Measurements from ENCODE around the gene DIRAS3. TPM values are rescaled to one million over a fixed set of nuclear protein-coding genes. Genes with fewer than 3 reads are reported as not detected.
"Not testable (repeated sequence)": the region's sequence is repeated elsewhere in the genome, so short reads cannot be mapped to it uniquely, and the experiment has no call there.

The DIRAS3 gene
- total and polyA plus RNA-seq, 8 donors, result 8.7 to 33.3 (median 14.9) TPM

GRCh38 chr1:68083686-68084085 lies 33.3 kb upstream of the DIRAS3 start:
- no peak for FAIRE-seq
- no peaks in the 10 kb centered on the region for H3K27me3 ChIP-seq

GRCh38 chr1:68081775-68082283 lies 31.4 kb upstream of the DIRAS3 start:
- H3K4me3 ChIP-seq, result no peak overlapping the region
- no peaks in the 10 kb centered on the region for H3K27me3 ChIP-seq
- ATAC-seq, result no peak
- no peak for DNase-seq
- H3K27ac ChIP-seq, result no peak overlapping the region
- no peaks in the 10 kb centered on the region for H3K4me1 ChIP-seq
- no peaks in the 10 kb centered on the region for H3K9me3 ChIP-seq
- no peak for TF ChIP-seq CTCF (IDR thresholded peaks at IDR 0.05)
- no peak for FAIRE-seq
- no peaks in the 10 kb centered on the region for H3K36me3 ChIP-seq
- intact Hi-C loops (cut with DNase I), result no loop called here

More at GRCh38 chr1:68083686-68084085, 33.3 kb upstream of the DIRAS3 start:
- Histone ChIP-seq H3K4me3 (no peak overlapping the region), H3K27ac (no peak overlapping the region), H3K9me3 (no peaks in the 10 kb centered on the region), H3K4me1 (no peaks in the 10 kb centered on the region), H3K36me3 (no peaks in the 10 kb centered on the region)
- DNase-seq, result no peak
- intact Hi-C loops (cut with DNase I), result no loop called here
- no peak for TF ChIP-seq CTCF (IDR thresholded peaks at IDR 0.05)
- ATAC-seq, result no peak
- 38 to 49% methylated on average over 2 of the region's 2 CpGs for WGBS, 2 donors

- no peaks in the 10 kb centered on the region for H3K27me3 ChIP-seq
- TF ChIP-seq CTCF (IDR thresholded peaks at IDR 0.05), result no peak
- H3K27ac ChIP-seq, result no peak overlapping the region
- 74 to 81% methylated on average over 2 of the region's 2 CpGs for WGBS, 2 donors
- H3K9me3 ChIP-seq, result no peaks in the 10 kb centered on the region
- ATAC-seq (no peak), DNase-seq (no peak), FAIRE-seq (no peak)
- intact Hi-C loops (cut with DNase I), result no loop called here
- H3K4me3 ChIP-seq, result no peak overlapping the region
- H3K4me1 ChIP-seq, result no peaks in the 10 kb centered on the region
- no peaks in the 10 kb centered on the region for H3K36me3 ChIP-seq
Observed at GRCh38 chr1:68078647-68079046, 28.2 kb upstream of the DIRAS3 start.

GRCh38 chr1:68074472-68074871 lies 24.0 kb upstream of the DIRAS3 start:
- Histone ChIP-seq H3K4me1 (no peaks in the 10 kb centered on the region), H3K9me3 (no peaks in the 10 kb centered on the region), H3K4me3 (no peak overlapping the region), H3K27ac (no peak overlapping the region), H3K36me3 (no peaks in the 10 kb centered on the region), H3K27me3 (no peaks in the 10 kb centered on the region)
- DNase-seq (no peak), FAIRE-seq (no peak), ATAC-seq (no peak)
- intact Hi-C loops (cut with DNase I), result no loop called here
- no peak for TF ChIP-seq CTCF (IDR thresholded peaks at IDR 0.05)

GRCh38 chr1:68065766-68066165 lies 15.3 kb upstream of the DIRAS3 start:
- intact Hi-C loops (cut with DNase I), result no loop called here
- H3K27me3 ChIP-seq, result no peaks in the 10 kb centered on the region
- no peak overlapping the region for H3K4me3 ChIP-seq
- no peak for TF ChIP-seq CTCF (IDR thresholded peaks at IDR 0.05)
- no peaks in the 10 kb centered on the region for H3K4me1 ChIP-seq
- H3K36me3 ChIP-seq, result no peaks in the 10 kb centered on the region
- 82 to 92% methylated on average over 1 of the region's 1 CpG for WGBS, 2 donors
- H3K27ac ChIP-seq, result no peak overlapping the region
- FAIRE-seq (no peak), ATAC-seq (no peak), DNase-seq (no peak)
- no peaks in the 10 kb centered on the region for H3K9me3 ChIP-seq

GRCh38 chr1:68058053-68058452 lies 7.6 kb upstream of the DIRAS3 start:
- WGBS, 2 donors, result 88 to 90% methylated on average over 6 of the region's 6 CpGs
- ATAC-seq; H3K36me3 ChIP-seq; H3K4me3 ChIP-seq; DNase-seq; H3K4me1 ChIP-seq; H3K9me3 ChIP-seq; intact Hi-C loops (cut with DNase I); H3K27ac ChIP-seq; FAIRE-seq; H3K27me3 ChIP-seq: not testable (repeated sequence)
